Endothelial cell of umbilical vein (primary cell): Measurements from ENCODE around the gene PCDHGA1. TPM values are rescaled to one million over a fixed set of nuclear protein-coding genes. Genes with fewer than 3 reads are reported as not detected.

Experiments used
- BruUV-seq: library from RNA; stranded (reverse); fragments of 400-500 nt; replicated peaks from 2 replicates; lab custom pipeline; 2021; lab: Mats Ljungman, UMichigan
- CTCF ChIA-PET: fragments of 300-600, 350-600 bp; sonication (Branson Sonifier 250); formaldehyde crosslinking; loops from one replicate; lab custom pipeline; 2021; ENCODE audit warnings: antibody characterized with exemption, inconsistent platforms; lab: Charles Lee
- POLR2A ChIA-PET: fragments of 300-600, 350-600 bp; sonication (Branson Sonifier 250); formaldehyde crosslinking; loops from one replicate; lab custom pipeline; 2021; ENCODE audit warnings: antibody characterized with exemption, inconsistent platforms; lab: Charles Lee
- DNase-seq: peaks from one replicate; pipeline ENCODE4 v3.0.0-alpha.2; 2011; ENCODE audit warnings: low read depth, low spot score
- FAIRE-seq: peaks from 2 replicates; lab custom pipeline; 2011; peaks lifted over from hg19 to GRCh38; lab: Jason Lieb, UNC
- H2AFZ ChIP-seq: 2 replicates; pipeline ENCODE4 v1.6.0; 2012; ENCODE audit warnings: low read depth, low read length, control low read depth, inconsistent platforms
- H3K27ac ChIP-seq: 2 replicates; pipeline ENCODE4 v1.5.1; 2011; ENCODE audit warnings: low read depth, mild to moderate bottlenecking, control low read depth, low read length, moderate library complexity; ENCODE audit not compliant: insufficient read depth
- H3K27me3 ChIP-seq, 2 experiments: 2 replicates each; pipeline versions ENCODE4 v1.6.0 to v1.6.1; 2011; ENCODE audit warnings: low read length in 2 of 2, mixed read lengths in 1 of 2; ENCODE audit not compliant: control insufficient read depth in 2 of 2, insufficient read depth in 2 of 2
- H3K36me3 ChIP-seq, 2 experiments: 2 replicates in 1 of 2; 3 replicates in 1 of 2; pipeline ENCODE4 v1.5.1; 2011; ENCODE audit warnings: low read length in 2 of 2, mild to moderate bottlenecking in 1 of 2, moderate library complexity in 1 of 2; ENCODE audit not compliant: control insufficient read depth in 2 of 2, insufficient read depth in 2 of 2; ENCODE audit errors: extremely low read depth in 1 of 2
- H3K4me1 ChIP-seq: 3 replicates; pipeline ENCODE4 v1.5.1; 2011; ENCODE audit warnings: mild to moderate bottlenecking, low read length; ENCODE audit not compliant: control insufficient read depth, insufficient read depth; ENCODE audit errors: extremely low read depth
- H3K4me2 ChIP-seq: 2 replicates; pipeline ENCODE4 v1.6.1; 2011; ENCODE audit warnings: low read length, control low read depth, mixed read lengths; ENCODE audit not compliant: insufficient read depth
- H3K4me3 ChIP-seq, 3 experiments: fragments of 200-600 bp in 1 of 3; sonication (generic), shearing (Covaris generic) in 1 of 3; replicated peaks in 1 of 3; 2 replicates each; pipeline ENCODE4 v1.5.1; 2011 to 2016; ENCODE audit warnings: control low read depth in 3 of 3, low read length in 3 of 3, mild to moderate bottlenecking in 2 of 3, inconsistent platforms in 1 of 3, low read depth in 1 of 3, moderate library complexity in 1 of 3; ENCODE audit not compliant: insufficient read depth in 1 of 3
- H3K79me2 ChIP-seq: 2 replicates; pipeline ENCODE4 v1.6.0; 2012; ENCODE audit warnings: low read length, inconsistent platforms; ENCODE audit not compliant: control insufficient read depth, insufficient read depth
- H3K9ac ChIP-seq: replicated peaks from 2 replicates; pipeline ENCODE3; 2011; ENCODE audit warnings: low read length, control low read depth; ENCODE audit not compliant: insufficient read depth; ENCODE audit errors: extremely low read depth
- H3K9me1 ChIP-seq: replicated peaks from 3 replicates; pipeline ENCODE4 v1.6.0; 2011; ENCODE audit warnings: mild to moderate bottlenecking, low read length; ENCODE audit not compliant: control insufficient read depth, insufficient read depth; ENCODE audit errors: extremely low read depth
- H3K9me3 ChIP-seq: replicated peaks from 2 replicates; pipeline ENCODE4 v1.5.1; 2012; ENCODE audit warnings: low read length, inconsistent platforms; ENCODE audit not compliant: control insufficient read depth, insufficient read depth
- H4K20me1 ChIP-seq: replicated peaks from 2 replicates; pipeline ENCODE3; 2011; ENCODE audit warnings: mild to moderate bottlenecking, low read length; ENCODE audit not compliant: control insufficient read depth, insufficient read depth; ENCODE audit errors: extremely low read depth
- CTCF ChIP-seq, 2 donors: IDR thresholded peaks; 1 replicate in 1 of 2; 2 replicates in 1 of 2; pipeline ENCODE4 v1.5.1; 2011; ENCODE audit warnings: low read length in 2 of 2, mild to moderate bottlenecking in 2 of 2, moderate library complexity in 2 of 2, control low read depth in 1 of 2, inconsistent platforms in 1 of 2, low read depth in 1 of 2; ENCODE audit not compliant: insufficient read depth in 1 of 2; ENCODE audit errors: extremely low read depth in 1 of 2
- EZH2 ChIP-seq: IDR thresholded peaks from 2 replicates; pipeline ENCODE4 v1.6.1; 2012; ENCODE audit warnings: borderline replicate concordance, low read depth, mild to moderate bottlenecking, moderate library complexity, low read length, inconsistent platforms; ENCODE audit not compliant: severe bottlenecking
- FOS ChIP-seq: IDR thresholded peaks from 2 replicates; pipeline ENCODE4 v1.6.1; 2011; ENCODE audit warnings: mild to moderate bottlenecking, low read length, moderate library complexity, borderline replicate concordance; ENCODE audit not compliant: insufficient read depth
- MAX ChIP-seq: IDR thresholded peaks from 2 replicates; pipeline ENCODE4 v1.6.1; 2011; ENCODE audit not compliant: insufficient read depth, insufficient read length
- dilution Hi-C: fragments of 300-500 bp; cut with MboI; formaldehyde crosslinking; loops from one replicate; pipeline ENCODE4 v1.15.0; 2019; ENCODE audit warnings: low sequenced_read_pairs; ENCODE audit not compliant: extremely low pct_ligation_motif_present
- intact Hi-C: fragments of 100-400 bp; cut with micrococcal nuclease; formaldehyde crosslinking; loops from one replicate; pipeline ENCODE4 v1.10.0; 2022
- polyA plus RNA-seq, 4 experiments: library from polyadenylated mRNA; depleted of rRNA in 3 of 4; stranded (reverse) in 3 of 4; unstranded in 1 of 4; fragments of >200 nt; gene quantifications; 2 replicates each; pipeline versions ENCODE4 v1.2.1 to v1.2.3, GENCODE V29; 2011 to 2012; ENCODE audit warnings: missing spikeins in 1 of 4
- total RNA-seq: library from RNA; stranded (reverse); gene quantifications from 2 replicates; pipeline ENCODE4 v1.2.3, GENCODE V29; 2021

Gene PCDHGA1
- total and polyA plus RNA-seq, 2 donors (not counting 3 experiments of a cell fraction or from before 2014, with no cell fraction given), result 0.22 to 0.44 TPM

GRCh38 chr5:141399555-141400258 lies 69.4 kb downstream of the PCDHGA1 start:
- TF ChIP-seq FOS (no peak), EZH2 (peak; percentile 41)
- peaks cover 38 to 72% of the 10 kb centered on the region in 2 experiments for H3K27me3 ChIP-seq
- POLR2A ChIA-PET, result no interaction called here
- peaks cover 2% of the 10 kb centered on the region for H3K4me1 ChIP-seq
- H2AFZ ChIP-seq, result no peak overlapping the region
- H3K4me2 ChIP-seq, result no peak overlapping the region
- DNase-seq, result no peak
- FAIRE-seq, result no peak
- no peaks in the 10 kb centered on the region for H3K36me3 ChIP-seq
- H3K79me2 ChIP-seq, result no peaks in the 10 kb centered on the region
- no peak overlapping the region for H3K27ac ChIP-seq
- no peak overlapping the region for H3K4me3 ChIP-seq
- H3K9me3 ChIP-seq, result no peaks in the 10 kb centered on the region
- BruUV-seq, result no TSS peak
- no peak overlapping the region for H3K9ac ChIP-seq
- intact Hi-C loops, result no loop called here
- no peaks in the 10 kb centered on the region for H4K20me1 ChIP-seq
- CTCF ChIA-PET, result interaction anchor here (0.9 to 2.0 kb wide), 3 partner anchors 10 to 164 kb away, joined by 3 to 6 read pairs (median 5); partner anchors contain the start of gene PCDHGA11
- H3K9me1 ChIP-seq, result no peaks in the 10 kb centered on the region
- dilution Hi-C loops, result no loop called here

- Histone ChIP-seq H3K27me3 (peaks cover 47 to 68% of the 10 kb centered on the region in 2 experiments), H3K9me1 (no peaks in the 10 kb centered on the region), H3K79me2 (no peaks in the 10 kb centered on the region), H3K4me1 (peaks cover 2% of the 10 kb centered on the region), H3K27ac (no peak within 1 kb of the TSS), H3K9me3 (no peaks in the 10 kb centered on the region), H2AFZ (no peak within 1 kb of the TSS), H4K20me1 (no peaks in the 10 kb centered on the region), H3K36me3 (no peaks in the 10 kb centered on the region), H3K9ac (no peak within 1 kb of the TSS), H3K4me2 (peak within 1 kb of the TSS; percentile 47), H3K4me3 (peak within 1 kb of the TSS in 2 of 3 experiments; percentile 9 to 28)
- POLR2A ChIA-PET, result no interaction called here
- DNase-seq, result no peak
- intact Hi-C loops, result no loop called here
- dilution Hi-C loops, result no loop called here
- TF ChIP-seq CTCF (IDR thresholded peaks at IDR 0.05; ENCODE audit: extremely low read depth in 1 of 2, insufficient read depth in 1 of 2, low read depth in 1 of 2, low read length in 2 of 2) (peak; percentile 37 to 57), FOS (no peak), MAX (no peak)
- BruUV-seq, result no TSS peak
- peak; percentile 59 for FAIRE-seq
- CTCF ChIA-PET, result interaction anchor here (0.8 to 1.9 kb wide), 16 partner anchors 10 to 165 kb away, joined by 3 to 23 read pairs (median 4); partner anchors contain the start of genes PCDHGA10, PCDHGA11, PCDHGA12 and PCDHGB1
Observed at GRCh38 chr5:141402553-141403243, 72.4 kb downstream of the PCDHGA1 start, which contains the start of gene PCDHGA9. Gene PCDHGA9 (plus strand): TSS chr5:141402778. CDS start chr5:141402953, 175 bp downstream.
